GM12864 (cell line): ENCODE measurements around the gene MAGI2.

ENCODE experiments used
- DNase-seq: peaks from one replicate; pipeline ENCODE4 v3.0.0-alpha.2; 2011; ENCODE audit warnings: low read depth
- H3K4me3 ChIP-seq: 2 replicates; pipeline ENCODE4 v1.5.1; 2011; ENCODE audit warnings: mild to moderate bottlenecking, low read depth, low read length, control low read depth
- TF ChIP-seq, protein P1 (sequence below): IDR thresholded peaks from 2 replicates; pipeline ENCODE4 v1.5.1; 2011; ENCODE audit warnings: low read depth, mild to moderate bottlenecking, moderate library complexity, low read length, control low read depth, inconsistent platforms; ENCODE audit errors: missing control alignments

Gene MAGI2

DNA sequence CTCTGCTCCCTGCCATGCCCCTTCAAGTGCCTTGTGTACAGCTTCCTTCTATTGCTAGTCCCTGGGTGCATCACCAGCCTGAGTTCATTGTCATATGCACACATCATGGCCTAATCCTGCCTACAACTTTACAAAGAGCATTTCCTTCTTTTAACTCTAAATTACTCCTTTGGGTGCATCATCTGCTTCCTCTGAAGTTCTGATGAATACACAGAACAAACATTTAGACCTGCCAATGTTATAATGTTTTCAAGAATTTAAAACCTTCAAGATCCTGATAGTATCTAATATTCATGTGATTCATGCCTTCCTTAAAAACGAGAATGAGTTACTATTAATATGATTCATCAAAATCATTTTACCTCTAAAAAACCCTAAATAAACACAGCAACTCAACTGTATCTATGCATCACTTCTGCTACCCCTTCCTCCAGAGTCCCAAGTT lies 357.1 kb downstream of the MAGI2 start:
- H3K4me3 ChIP-seq = no peak overlapping the region
- TF ChIP-seq, protein P1, sequence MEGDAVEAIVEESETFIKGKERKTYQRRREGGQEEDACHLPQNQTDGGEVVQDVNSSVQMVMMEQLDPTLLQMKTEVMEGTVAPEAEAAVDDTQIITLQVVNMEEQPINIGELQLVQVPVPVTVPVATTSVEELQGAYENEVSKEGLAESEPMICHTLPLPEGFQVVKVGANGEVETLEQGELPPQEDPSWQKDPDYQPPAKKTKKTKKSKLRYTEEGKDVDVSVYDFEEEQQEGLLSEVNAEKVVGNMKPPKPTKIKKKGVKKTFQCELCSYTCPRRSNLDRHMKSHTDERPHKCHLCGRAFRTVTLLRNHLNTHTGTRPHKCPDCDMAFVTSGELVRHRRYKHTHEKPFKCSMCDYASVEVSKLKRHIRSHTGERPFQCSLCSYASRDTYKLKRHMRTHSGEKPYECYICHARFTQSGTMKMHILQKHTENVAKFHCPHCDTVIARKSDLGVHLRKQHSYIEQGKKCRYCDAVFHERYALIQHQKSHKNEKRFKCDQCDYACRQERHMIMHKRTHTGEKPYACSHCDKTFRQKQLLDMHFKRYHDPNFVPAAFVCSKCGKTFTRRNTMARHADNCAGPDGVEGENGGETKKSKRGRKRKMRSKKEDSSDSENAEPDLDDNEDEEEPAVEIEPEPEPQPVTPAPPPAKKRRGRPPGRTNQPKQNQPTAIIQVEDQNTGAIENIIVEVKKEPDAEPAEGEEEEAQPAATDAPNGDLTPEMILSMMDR = no peak
- no peak for DNase-seq

DNA sequence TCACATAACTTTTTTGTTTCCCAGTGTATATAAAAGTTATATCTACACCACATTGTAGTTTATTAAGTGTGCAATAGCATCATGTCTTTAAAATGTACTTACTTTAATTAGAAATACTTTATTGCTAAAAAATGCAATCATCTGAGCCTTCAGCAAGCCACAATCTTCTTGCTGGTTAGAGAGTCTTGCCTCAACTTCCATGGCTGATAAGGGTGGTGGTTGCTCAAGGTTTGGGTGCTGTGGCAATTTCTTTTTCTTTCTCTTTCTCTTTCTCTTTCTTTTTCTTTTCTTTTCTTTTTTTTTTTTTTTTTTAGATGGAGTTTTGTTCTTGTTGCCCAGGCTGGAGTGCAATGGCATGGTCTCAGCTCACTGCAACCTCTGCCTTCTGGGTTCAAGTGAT lies 360.0 kb downstream of the MAGI2 start:
- no peak overlapping the region for H3K4me3 ChIP-seq
- no peak for DNase-seq
- TF ChIP-seq, protein P1 = no peak

DNA sequence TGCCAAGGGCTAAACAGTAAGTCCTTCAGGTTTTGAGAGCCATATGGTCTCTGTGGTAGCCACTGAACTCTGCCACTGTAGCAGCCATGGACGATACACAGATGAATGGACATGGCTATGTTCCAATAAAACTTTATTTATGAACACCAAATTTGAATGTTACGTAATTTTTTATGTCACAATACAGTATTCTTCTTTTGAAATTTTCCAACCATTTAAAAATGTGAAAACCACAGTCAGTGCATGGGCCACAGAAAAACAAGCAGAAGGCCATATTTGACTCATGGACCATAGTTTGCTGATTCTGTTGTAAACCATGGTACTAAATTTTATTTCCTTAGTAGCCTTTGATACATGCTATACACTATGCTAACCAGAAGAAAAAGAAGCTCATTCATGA lies 361.8 kb downstream of the MAGI2 start:
- no peak for DNase-seq
- TF ChIP-seq, protein P1 = no peak
- H3K4me3 ChIP-seq = no peak overlapping the region

DNA sequence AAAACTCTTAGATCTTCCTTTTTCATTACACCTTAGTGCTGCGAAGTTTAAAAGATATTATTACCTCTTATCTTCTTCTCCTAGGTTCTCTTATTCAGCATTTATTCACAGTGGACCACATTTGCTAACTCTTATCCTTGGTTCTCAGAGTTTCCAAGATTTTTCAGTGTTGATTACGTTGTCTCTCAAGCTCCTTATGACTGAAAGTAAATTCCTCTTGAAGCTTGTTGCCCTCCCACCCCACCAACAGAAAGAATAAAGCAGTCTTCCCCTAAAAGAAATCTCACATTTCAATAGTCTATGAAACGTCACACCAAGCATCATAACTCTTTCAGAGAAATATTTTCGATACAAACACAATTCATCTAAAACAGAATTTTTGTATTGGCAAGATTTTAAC lies 362.5 kb downstream of the MAGI2 start:
- H3K4me3 ChIP-seq = no peak overlapping the region
- TF ChIP-seq, protein P1 = no peak
- no peak for DNase-seq

DNA sequence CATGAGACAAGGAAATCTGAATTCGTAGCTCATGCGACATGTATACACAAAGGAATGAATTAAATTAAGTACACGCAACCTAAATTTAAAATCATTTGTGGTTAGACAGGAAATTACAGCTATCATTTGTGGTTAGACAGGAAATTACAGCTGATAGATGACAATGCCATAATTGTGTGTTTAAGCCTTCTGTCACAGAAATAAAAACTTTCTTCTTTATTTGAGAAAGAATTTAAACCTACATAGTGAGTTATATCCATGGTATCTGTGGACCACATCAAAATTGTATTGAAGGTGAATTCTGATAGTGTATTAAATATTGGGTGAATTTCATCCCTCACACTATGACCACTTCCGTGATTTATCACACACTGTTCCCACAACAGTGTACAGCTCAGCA lies 362.9 kb downstream of the MAGI2 start:
- DNase-seq = no peak
- H3K4me3 ChIP-seq = no peak overlapping the region
- TF ChIP-seq, protein P1 = no peak

DNA sequence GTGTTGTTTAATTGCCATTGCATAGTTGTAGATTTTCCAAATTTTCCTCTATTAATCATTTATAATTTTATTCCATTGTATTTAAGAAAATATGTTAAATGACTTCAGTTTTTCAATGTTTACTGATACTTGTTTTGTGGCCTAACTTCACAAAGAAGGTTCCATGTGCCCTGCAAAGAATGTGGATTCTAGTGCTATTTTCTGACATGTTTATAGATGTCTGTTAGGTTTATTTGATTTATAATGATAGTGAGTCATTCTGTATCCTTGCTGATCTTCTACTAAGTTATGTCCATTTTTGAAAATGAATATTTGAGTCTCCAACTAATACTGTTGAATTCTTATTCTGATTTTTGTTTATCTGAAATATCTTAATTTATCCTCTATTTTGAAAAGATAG lies 369.0 kb downstream of the MAGI2 start:
- H3K4me3 ChIP-seq = no peak overlapping the region
- no peak for DNase-seq
- TF ChIP-seq, protein P1 = no peak

DNA sequence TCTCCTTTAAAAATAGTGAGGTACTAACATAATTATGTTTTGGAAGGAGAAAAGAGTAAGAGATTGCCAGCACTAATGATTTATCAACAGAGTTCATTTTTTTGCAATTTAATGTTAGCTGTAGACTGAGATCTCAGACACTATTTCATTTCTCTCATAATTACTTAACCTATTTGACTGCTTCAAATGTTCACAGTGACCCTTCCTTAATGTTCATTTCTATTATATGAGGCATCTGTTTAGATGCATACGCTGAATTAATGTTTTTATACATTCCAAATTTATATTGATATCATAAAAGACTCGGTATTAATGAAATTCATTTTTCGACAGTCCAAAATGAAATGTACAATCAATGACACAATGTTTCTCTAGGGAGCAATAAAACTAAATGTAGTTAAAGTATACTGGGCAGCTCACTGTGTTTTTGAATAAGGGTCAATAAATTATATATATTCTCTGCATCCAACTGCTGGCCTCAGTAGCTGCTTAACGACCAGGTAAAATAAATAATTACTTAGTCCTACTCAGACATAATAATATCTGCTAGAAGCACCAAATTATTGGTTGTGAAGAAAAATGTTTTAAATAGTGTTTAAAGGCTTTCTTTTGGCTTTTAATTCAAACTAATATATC lies 373.4 kb downstream of the MAGI2 start:
- DNase-seq = no peak
- TF ChIP-seq, protein P1 = no peak
- no peak overlapping the region for H3K4me3 ChIP-seq
